Activated CD8-positive, alpha-beta T cell treated with anti-CD3 and anti-CD28 coated beads for 36 hours (primary cell): ENCODE measurements around the gene SIGLEC9. TPM values are rescaled to one million over a fixed set of nuclear protein-coding genes. Genes with fewer than 3 reads are reported as not detected.

Source experiments
- ATAC-seq: fragments of 200-7000 bp; cut with Tn5 transposase; one replicate; pipeline ENCODE4 v1.10.0; 2021; ENCODE audit warnings: mild to moderate bottlenecking, moderate library complexity
- CTCF ChIA-PET: fragments of 350-600 bp; sonication (Branson Sonifier 250); formaldehyde crosslinking; loops from one replicate; lab custom pipeline; 2021; ENCODE audit warnings: antibody characterized with exemption; lab: Charles Lee
- POLR2A ChIA-PET: fragments of 350-600 bp; sonication (Branson Sonifier 250); formaldehyde crosslinking; loops from one replicate; lab custom pipeline; 2021; ENCODE audit warnings: antibody characterized with exemption; lab: Charles Lee
- DNase-seq: peaks from one replicate; pipeline ENCODE4 v3.0.0-alpha.2; 2020
- H3K27ac Mint-ChIP-seq: one replicate; pipeline ENCODE4 v1.8.0; 2021; ENCODE audit warnings: mild to moderate bottlenecking, mixed read lengths
- H3K27me3 Mint-ChIP-seq: one replicate; pipeline ENCODE4 v1.8.0; 2021; ENCODE audit warnings: mixed read lengths
- H3K36me3 Mint-ChIP-seq: one replicate; pipeline ENCODE4 v1.8.0; 2021; ENCODE audit warnings: low read depth, mixed read lengths
- H3K4me1 Mint-ChIP-seq: one replicate; pipeline ENCODE4 v1.8.0; 2021; ENCODE audit warnings: low read depth, mixed read lengths
- H3K4me3 Mint-ChIP-seq: one replicate; pipeline ENCODE4 v1.8.0; 2021; ENCODE audit warnings: mild to moderate bottlenecking, moderate library complexity, mixed read lengths
- H3K9me3 Mint-ChIP-seq: one replicate; pipeline ENCODE4 v1.8.0; 2021; ENCODE audit warnings: mixed read lengths
- CTCF ChIP-seq: fragments of 200-600 bp; IDR thresholded peaks from one replicate; pipeline ENCODE4 v1.8.0; 2022; ENCODE audit warnings: antibody characterized with exemption, mild to moderate bottlenecking
- intact Hi-C: fragments of 100-400 bp; cut with micrococcal nuclease; formaldehyde crosslinking; loops from one replicate; pipeline ENCODE4 v1.10.0; 2022
- total RNA-seq, 2 experiments: library from RNA; stranded (reverse); gene quantifications; one replicate each; pipeline ENCODE4 v1.2.3, GENCODE V29; 2021

Gene SIGLEC9
- total RNA-seq, 2 experiments from 2014 or later: 0.40 to 0.65 TPM

- H3K36me3 Mint-ChIP-seq: no peaks in the 10 kb centered on the region
- H3K9me3 Mint-ChIP-seq: no peaks in the 10 kb centered on the region
- peak; percentile 88 for ATAC-seq
- H3K27me3 Mint-ChIP-seq: no peaks in the 10 kb centered on the region
- intact Hi-C loops: no loop called here
- TF ChIP-seq CTCF: no peak
- H3K4me1 Mint-ChIP-seq: peaks cover 38% of the 10 kb centered on the region
- DNase-seq: peak; percentile 30
- ChIA-PET POLR2A (interaction anchor here (0.6 to 1.2 kb wide), 3 partner anchors 10 to 584 kb away, joined by 3 to 4 read pairs (median 3); no protein-coding TSS in a partner anchor), CTCF (interaction anchor here (1.5 to 3.3 kb wide), 2 partner anchors 14 to 23 kb away, joined by 6 to 9 read pairs; no protein-coding TSS in a partner anchor)
- peak overlapping the region; percentile 27 for H3K27ac Mint-ChIP-seq
- no peak overlapping the region for H3K4me3 Mint-ChIP-seq
Measured at GRCh38 chr19:51114087-51114729, 10.5 kb upstream of the SIGLEC9 start.

DNA sequence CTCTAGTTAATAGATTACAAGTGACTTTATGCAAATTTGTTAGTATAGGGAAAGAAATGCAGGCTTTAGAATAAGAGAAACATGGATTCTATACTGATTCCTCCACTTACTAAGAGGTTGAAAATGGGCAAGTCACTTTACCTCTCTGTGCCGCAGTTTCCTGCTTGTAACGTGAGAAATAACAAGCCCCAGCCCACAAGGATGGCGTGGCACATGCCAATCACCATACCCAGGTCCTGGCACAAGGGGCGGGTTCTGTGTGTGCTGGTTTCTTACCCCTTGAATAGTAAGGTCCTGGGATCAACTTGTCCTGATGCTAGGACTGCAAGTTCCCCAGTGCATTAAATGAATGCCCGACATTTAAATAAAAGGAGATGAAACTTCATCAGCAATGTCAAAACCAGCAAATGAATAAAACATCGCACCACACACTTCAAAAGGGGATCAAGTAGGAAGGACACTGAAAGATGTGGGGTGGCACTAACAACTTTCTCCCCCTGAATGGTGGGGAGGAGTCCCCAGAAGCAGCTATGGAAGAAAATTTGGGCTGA, 7.9 kb upstream of the SIGLEC9 start:
- peaks cover 44% of the 10 kb centered on the region for H3K4me1 Mint-ChIP-seq
- TF ChIP-seq CTCF: no peak
- H3K27ac Mint-ChIP-seq: peak overlapping the region; percentile 16
- H3K36me3 Mint-ChIP-seq: no peaks in the 10 kb centered on the region
- H3K9me3 Mint-ChIP-seq: no peaks in the 10 kb centered on the region
- DNase-seq (peak; percentile 62), ATAC-seq (peak; percentile 29)
- H3K4me3 Mint-ChIP-seq: no peak overlapping the region
- H3K27me3 Mint-ChIP-seq: no peaks in the 10 kb centered on the region
- intact Hi-C loops: no loop called here
- ChIA-PET CTCF (interaction anchor here (3.3 kb wide), 1 partner anchor 11 kb away, joined by 9 read pairs; no protein-coding TSS in a partner anchor), POLR2A (no interaction called here)

GRCh38 chr19:51119101-51119500, 5.6 kb upstream of the SIGLEC9 start:
- Mint-ChIP-seq H3K4me1 (peaks cover 61% of the 10 kb centered on the region), H3K36me3 (peaks cover 2% of the 10 kb centered on the region), H3K4me3 (no peak overlapping the region), H3K27ac (no peak overlapping the region), H3K9me3 (no peaks in the 10 kb centered on the region), H3K27me3 (no peaks in the 10 kb centered on the region)
- ChIA-PET CTCF (interaction anchor here (1.0 kb wide), 1 partner anchor 39 kb away, joined by 4 read pairs; no protein-coding TSS in a partner anchor), POLR2A (no interaction called here)
- intact Hi-C loops: no loop called here
- ATAC-seq (no peak), DNase-seq (no peak)
- no peak for TF ChIP-seq CTCF

- H3K27ac Mint-ChIP-seq: no peak overlapping the region
- TF ChIP-seq CTCF: no peak
- no peaks in the 10 kb centered on the region for H3K27me3 Mint-ChIP-seq
- DNase-seq (no peak), ATAC-seq (no peak)
- H3K4me1 Mint-ChIP-seq: peaks cover 61% of the 10 kb centered on the region
- H3K9me3 Mint-ChIP-seq: no peaks in the 10 kb centered on the region
- peaks cover 2% of the 10 kb centered on the region for H3K36me3 Mint-ChIP-seq
- no peak overlapping the region for H3K4me3 Mint-ChIP-seq
- CTCF ChIA-PET: interaction anchor here (1.3 kb wide), 1 partner anchor 9 kb away, joined by 3 read pairs; no protein-coding TSS in a partner anchor
- POLR2A ChIA-PET: no interaction called here
- intact Hi-C loops: no loop called here
Measured at GRCh38 chr19:51119611-51120010, 5.1 kb upstream of the SIGLEC9 start.

GRCh38 chr19:51120160-51120559, 4.5 kb upstream of the SIGLEC9 start:
- ATAC-seq: no peak
- Mint-ChIP-seq H3K4me1 (peaks cover 61% of the 10 kb centered on the region), H3K27ac (no peak overlapping the region), H3K36me3 (peaks cover 2% of the 10 kb centered on the region), H3K4me3 (no peak overlapping the region), H3K9me3 (no peaks in the 10 kb centered on the region), H3K27me3 (no peaks in the 10 kb centered on the region)
- intact Hi-C loops: no loop called here
- ChIA-PET POLR2A (no interaction called here), CTCF (interaction anchor here (1.3 kb wide), 1 partner anchor 8 kb away, joined by 3 read pairs; no protein-coding TSS in a partner anchor)
- TF ChIP-seq CTCF: no peak
- no peak for DNase-seq
